Lung (tissue), 12 donors: Measurements from ENCODE around the gene NUBP2. TPM values are rescaled to one million over a fixed set of nuclear protein-coding genes. Genes with fewer than 3 reads are reported as not detected.
A peak's percentile ranks its signal among the peaks of the same experiment; 100 is the strongest.

Experiments
- ATAC-seq: fragments of 200-7000 bp; cut with Tn5 transposase; one replicate; pipeline ENCODE4 v1.9.1; 2020; ENCODE audit warnings: moderate number of reproducible peaks; ENCODE audit not compliant: insufficient read depth, low FRiP score
- DNase-seq, 3 donors: peaks; one replicate each; pipeline ENCODE4 v3.0.0-alpha.2; 2013 to 2017
- H3K27ac ChIP-seq, 2 donors: one replicate each; pipeline ENCODE4 v1.5.1; 2013; ENCODE audit warnings: mild to moderate bottlenecking in 2 of 2, moderate library complexity in 2 of 2, control low read depth in 1 of 2, inconsistent platforms in 1 of 2, low read depth in 1 of 2, low read length in 1 of 2
- H3K27me3 ChIP-seq, 3 donors: one replicate each; pipeline ENCODE4 v1.5.1; 2013; ENCODE audit warnings: low read length in 2 of 3; ENCODE audit not compliant: control insufficient read depth in 3 of 3, insufficient read depth in 3 of 3
- H3K36me3 ChIP-seq, 4 donors: one replicate each; pipeline ENCODE4 v1.5.1; 2013; ENCODE audit warnings: low read length in 4 of 4, mild to moderate bottlenecking in 1 of 4, moderate library complexity in 1 of 4; ENCODE audit not compliant: control insufficient read depth in 4 of 4, insufficient read depth in 4 of 4
- H3K4me1 ChIP-seq, 5 donors: one replicate each; pipeline ENCODE4 v1.5.1; 2013; ENCODE audit warnings: low read length in 5 of 5, mild to moderate bottlenecking in 2 of 5, moderate library complexity in 1 of 5; ENCODE audit not compliant: control insufficient read depth in 5 of 5, insufficient read depth in 5 of 5
- H3K4me3 ChIP-seq: one replicate; pipeline ENCODE4 v1.5.1; 2013; ENCODE audit warnings: mild to moderate bottlenecking, control low read depth, moderate library complexity
- H3K9ac ChIP-seq, 2 donors: one replicate each; pipeline ENCODE4 v1.5.1; 2013; ENCODE audit warnings: low read length in 2 of 2, control low read depth in 1 of 2; ENCODE audit not compliant: insufficient read depth in 1 of 2
- H3K9me3 ChIP-seq, 4 donors: one replicate each; pipeline ENCODE4 v1.5.1; 2013; ENCODE audit warnings: low read length in 3 of 4, mild to moderate bottlenecking in 1 of 4, moderate library complexity in 1 of 4; ENCODE audit not compliant: control insufficient read depth in 4 of 4, insufficient read depth in 3 of 4
- WGBS, 2 donors: extraction: QIAGEN DNeasy Blood & Tissue Kit; methylation state at CpG; one replicate each; pipeline ENCODE4 v1.1.7; 2013; 5-methylcytosine and 5-hydroxymethylcytosine counted together
- polyA plus RNA-seq, 2 donors: library from polyadenylated mRNA; stranded (reverse); fragments of 200-250 nt; gene quantifications; one replicate each; pipeline ENCODE4 v1.2.1, GENCODE V29; 2013
- total RNA-seq, 2 donors: library from RNA; depleted of rRNA in 1 of 2; stranded (reverse); fragments of >200 nt in 1 of 2; gene quantifications; one replicate each; pipeline ENCODE4 v1.2.1, GENCODE V29; 2014 to 2021
- TF ChIP-seq, protein P1 (sequence below): IDR thresholded peaks from 2 replicates; pipeline ENCODE4 v1.5.1; 2012; ENCODE audit warnings: mild to moderate bottlenecking; ENCODE audit errors: control extremely low read depth, extremely low read depth
- donor health status: control.
- donor health status: control.
- donor health status: Bipolar disorder and iron deficiency.
- donor health status: healthy.
- donor health status: DM: yes; HTN: yes; CAD: no.

NUBP2 gene
- total and polyA plus RNA-seq, 4 donors: 38.9 to 70.2 (median 65.6) TPM

DNA sequence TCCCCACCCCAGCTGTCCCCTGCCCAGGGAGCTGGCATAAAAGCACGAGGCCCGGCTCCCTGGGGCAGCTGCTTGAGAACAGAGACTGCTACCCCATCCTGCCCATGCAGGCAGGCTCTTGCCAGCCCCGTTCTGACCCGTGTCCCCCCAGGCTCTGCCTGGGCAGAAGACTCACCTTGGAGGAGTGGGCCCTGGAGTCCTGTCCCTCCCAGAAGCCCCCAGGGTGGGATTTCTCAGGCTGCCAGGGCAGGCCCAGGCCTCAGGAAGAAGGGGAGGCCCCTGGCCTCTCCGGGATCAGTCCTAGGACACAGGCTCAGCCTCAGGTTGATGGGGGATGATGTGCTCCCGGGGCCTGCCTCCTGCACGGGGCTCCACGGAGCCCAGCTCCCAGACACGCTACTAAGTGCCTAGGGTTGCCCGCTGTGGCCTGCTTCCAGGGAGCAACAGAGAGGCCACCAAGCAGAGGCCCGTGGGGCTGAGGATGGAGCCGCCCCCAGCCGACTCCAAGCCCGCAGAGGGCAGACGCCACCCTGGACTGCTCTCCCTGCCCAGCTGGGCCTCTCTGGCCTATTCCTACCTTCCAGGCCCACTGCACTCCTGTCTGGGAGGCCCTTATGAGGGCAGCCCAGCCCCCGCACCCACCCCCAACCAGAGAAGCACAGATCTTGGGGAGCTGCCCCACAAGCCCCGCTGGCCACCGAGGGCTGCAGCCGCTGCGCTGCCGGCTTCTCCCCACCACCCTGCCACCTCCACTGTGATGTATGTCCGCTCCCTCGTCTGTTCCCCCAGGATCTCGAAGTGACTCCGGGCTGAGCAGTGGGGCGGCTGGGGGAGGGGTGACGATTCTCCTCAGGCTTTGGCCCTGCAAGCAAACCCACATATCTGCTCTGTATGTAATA is 13.1 kb upstream of the NUBP2 start:
- TF ChIP-seq, protein P1, sequence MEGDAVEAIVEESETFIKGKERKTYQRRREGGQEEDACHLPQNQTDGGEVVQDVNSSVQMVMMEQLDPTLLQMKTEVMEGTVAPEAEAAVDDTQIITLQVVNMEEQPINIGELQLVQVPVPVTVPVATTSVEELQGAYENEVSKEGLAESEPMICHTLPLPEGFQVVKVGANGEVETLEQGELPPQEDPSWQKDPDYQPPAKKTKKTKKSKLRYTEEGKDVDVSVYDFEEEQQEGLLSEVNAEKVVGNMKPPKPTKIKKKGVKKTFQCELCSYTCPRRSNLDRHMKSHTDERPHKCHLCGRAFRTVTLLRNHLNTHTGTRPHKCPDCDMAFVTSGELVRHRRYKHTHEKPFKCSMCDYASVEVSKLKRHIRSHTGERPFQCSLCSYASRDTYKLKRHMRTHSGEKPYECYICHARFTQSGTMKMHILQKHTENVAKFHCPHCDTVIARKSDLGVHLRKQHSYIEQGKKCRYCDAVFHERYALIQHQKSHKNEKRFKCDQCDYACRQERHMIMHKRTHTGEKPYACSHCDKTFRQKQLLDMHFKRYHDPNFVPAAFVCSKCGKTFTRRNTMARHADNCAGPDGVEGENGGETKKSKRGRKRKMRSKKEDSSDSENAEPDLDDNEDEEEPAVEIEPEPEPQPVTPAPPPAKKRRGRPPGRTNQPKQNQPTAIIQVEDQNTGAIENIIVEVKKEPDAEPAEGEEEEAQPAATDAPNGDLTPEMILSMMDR: no peak
- Histone ChIP-seq H3K36me3 (peaks cover 6 to 47% (median 16%) of the 10 kb centered on the region in 4 donors), H3K9me3 (no peaks in the 10 kb centered on the region), H3K27ac (peak overlapping the region in 1 of 2 donors; percentile 5), H3K27me3 (no peaks in the 10 kb centered on the region), H3K9ac (no peak overlapping the region), H3K4me3 (no peak overlapping the region), H3K4me1 (peaks cover 0 to 27% (median 0%) of the 10 kb centered on the region in 5 donors)
- 83 to 89% methylated on average over 25 to 27 of the region's 27 CpGs for WGBS, 2 donors
- ATAC-seq (no peak), DNase-seq (no peak)

DNA sequence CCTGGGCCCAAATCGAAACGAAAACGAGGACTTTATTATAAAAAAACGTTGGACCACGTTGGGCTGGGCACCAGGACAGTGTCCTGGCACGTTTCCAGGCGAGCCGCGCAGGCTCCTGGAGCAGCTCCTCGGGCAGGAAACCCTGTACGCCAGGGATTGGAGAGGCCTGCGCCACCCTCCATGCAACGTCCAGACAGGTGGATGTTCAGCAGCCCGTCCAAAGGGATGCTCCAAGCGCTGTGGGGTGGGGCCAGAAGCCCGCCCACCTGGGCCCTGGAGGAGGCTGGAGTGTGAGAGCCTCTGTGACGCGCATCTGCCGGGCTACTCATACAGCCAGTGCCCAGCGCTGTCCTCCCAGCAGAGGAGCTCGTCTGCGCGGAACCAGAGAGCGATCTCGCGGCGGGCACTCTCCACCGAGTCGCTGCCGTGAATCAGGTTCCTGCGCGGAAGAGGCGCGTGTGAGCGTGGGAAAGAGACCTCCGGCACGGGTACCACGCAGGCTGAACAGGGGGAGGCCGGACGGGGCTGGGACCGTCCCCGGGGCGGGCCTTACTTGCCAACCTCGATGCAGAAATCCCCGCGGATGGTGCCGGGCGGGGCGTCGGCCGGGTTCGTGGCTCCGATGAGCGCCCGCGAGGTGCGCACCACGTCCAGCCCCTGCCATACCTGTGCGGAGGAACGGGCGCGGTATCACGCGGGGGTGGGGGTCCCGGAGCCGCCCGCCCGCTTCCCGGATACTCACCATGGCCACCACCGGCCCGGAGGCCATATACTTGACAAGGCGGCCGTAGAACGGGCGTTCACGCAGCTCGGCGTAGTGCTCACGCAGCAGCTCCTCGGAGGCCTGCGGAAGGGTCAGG is 12.2 kb upstream of the NUBP2 start:
- Histone ChIP-seq H3K9me3 (no peaks in the 10 kb centered on the region), H3K9ac (no peak overlapping the region), H3K36me3 (peaks cover 6 to 40% (median 9%) of the 10 kb centered on the region in 4 donors), H3K4me1 (peaks cover 0 to 28% (median 0%) of the 10 kb centered on the region in 5 donors), H3K27ac (peak overlapping the region; percentile 17 to 68), H3K4me3 (peak overlapping the region; percentile 72), H3K27me3 (no peaks in the 10 kb centered on the region)
- TF ChIP-seq, protein P1: no peak
- ATAC-seq (no peak), DNase-seq (peak in 1 of 3 donors; percentile 35)
- WGBS, 2 donors: 11 to 22% methylated on average over 73 to 81 of the region's 81 CpGs

DNA sequence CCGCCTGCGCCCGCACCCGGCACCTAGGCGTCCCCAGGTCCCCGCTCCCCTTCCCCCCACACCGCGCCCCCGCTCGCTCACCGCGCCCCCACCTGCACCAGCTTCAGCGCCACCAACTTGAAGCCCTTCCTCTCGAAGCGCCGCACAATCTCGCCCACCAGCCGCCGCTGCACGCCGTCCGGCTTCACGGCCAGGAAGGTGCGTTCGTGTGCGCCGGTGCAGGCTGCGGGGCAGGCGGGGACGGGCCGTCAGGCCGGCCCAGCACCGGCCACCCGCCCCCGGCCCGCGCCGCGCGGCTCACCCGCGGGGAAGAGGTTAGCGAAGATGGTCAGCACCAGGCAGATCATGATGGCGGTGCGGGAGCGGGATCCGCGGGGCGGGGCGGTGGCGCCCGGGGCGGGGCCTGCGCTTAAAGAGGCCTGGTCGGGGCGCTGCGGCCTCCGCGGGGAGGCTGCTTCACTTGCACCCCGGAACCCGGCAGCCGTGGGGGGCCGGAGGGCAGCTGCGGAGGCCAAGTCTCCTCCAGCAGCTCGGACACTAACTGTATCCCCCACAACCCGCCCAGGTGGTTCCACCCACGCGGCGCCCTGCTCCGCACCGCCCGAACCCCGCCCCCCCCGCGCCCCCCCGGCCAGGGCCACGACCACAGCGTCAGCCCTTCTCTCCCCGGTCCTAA is 11.4 kb upstream of the NUBP2 start, which contains the start of gene NME3:
NME3 (minus strand) TSS at position 356 of the 676 bp plus-strand sequence; CDS start at position 347, 9 bp downstream.
- H3K4me1 ChIP-seq: peaks cover 0 to 28% (median 0%) of the 10 kb centered on the region in 5 donors

More for the DNA sequence above, 11.4 kb upstream of the NUBP2 start, which contains the start of gene NME3:
- Histone ChIP-seq H3K4me3 (peak within 1 kb of the TSS; percentile 95), H3K36me3 (peaks cover 2 to 40% (median 7%) of the 10 kb centered on the region in 4 donors), H3K9me3 (no peaks in the 10 kb centered on the region), H3K27ac (peak within 1 kb of the TSS; percentile 17 to 81), H3K9ac (no peak within 1 kb of the TSS), H3K27me3 (no peaks in the 10 kb centered on the region)
- TF ChIP-seq, protein P1: no peak
- ATAC-seq (peak; percentile 52), DNase-seq (peak; percentile 49 to 67 (median 62))
- 1% methylated on average over 46 to 79 of the region's 79 CpGs for WGBS, 2 donors
